GM23248 (cell line): Measurements from ENCODE around the gene CTNND2.

Experiments
- EZH2 ChIP-seq: fragments of 200-600 bp; sonication (generic); IDR thresholded peaks from 2 replicates; pipeline ENCODE4 v1.6.1; 2018; ENCODE audit warnings: antibody characterized with exemption, mild to moderate bottlenecking; ENCODE audit not compliant: insufficient read depth, poor library complexity, severe bottlenecking
- EZH2phosphoT487 ChIP-seq: fragments of 200-600 bp; sonication (generic); IDR thresholded peaks from 2 replicates; pipeline ENCODE4 v1.6.1; 2018; ENCODE audit warnings: antibody characterized with exemption, moderate library complexity, mild to moderate bottlenecking, low read depth; ENCODE audit not compliant: insufficient read depth

DNA sequence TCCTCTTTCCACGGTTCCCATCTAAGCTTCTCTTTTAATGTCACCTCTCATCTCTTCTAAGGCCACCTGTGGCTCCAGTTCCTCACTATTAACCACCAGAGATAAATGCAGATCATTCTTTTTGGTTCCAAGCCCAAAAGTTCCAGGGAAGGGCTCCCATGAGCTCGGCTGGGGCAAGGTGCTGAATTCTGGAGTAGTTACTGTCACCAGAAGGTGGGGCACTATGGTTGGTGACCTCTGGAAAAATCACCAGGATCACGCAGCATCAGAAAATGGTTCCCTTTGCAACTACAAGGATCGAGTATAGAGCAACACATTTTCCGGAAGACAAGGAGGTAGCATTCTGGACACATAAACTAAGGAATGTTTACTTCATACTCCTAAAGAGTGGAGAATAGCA is 614.5 kb downstream of the CTNND2 start:
- TF ChIP-seq EZH2 (no peak), EZH2phosphoT487 (no peak)
